Uterine smooth muscle cell (primary cell): ENCODE data around the gene RBM11. TPM values are rescaled to one million over a fixed set of nuclear protein-coding genes. Genes with fewer than 3 reads are reported as not detected.

Source experiments
- total RNA-seq: library from RNA; depleted of rRNA; stranded (reverse); fragments of >200 nt; gene quantifications from 2 replicates; pipeline ENCODE4 v1.2.3, GENCODE V29; 2014

Gene RBM11
- total RNA-seq: 0.12 and 0.44 TPM in 2 replicates

GRCh38 chr21:14215971-14216641 lies at the start of gene RBM11:
RBM11 (plus strand) TSS chr21:14216157; CDS start chr21:14216187, 30 bp downstream.

GRCh38 chr21:14210738-14211137 lies 5.2 kb upstream of the RBM11 start, which contains the start of gene LIPI:
LIPI (minus strand) TSS chr21:14210955; CDS start chr21:14210845, 110 bp downstream.

Other genes starting within 250 kb of the RBM11 start
- gene LIPI, start 5.2 kb upstream of the RBM11 start, total RNA-seq: not detected in 2 replicates
- gene HSPA13, start 167.0 kb downstream of the RBM11 start, total RNA-seq: 112 and 135 TPM in 2 replicates